ENCODE measurements around the gene RWDD1. TPM values are rescaled to one million over a fixed set of nuclear protein-coding genes. Genes with fewer than 3 reads are reported as not detected.

The RWDD1 gene
- total RNA-seq, 1 experiment from 2014 or later, result 52.3 TPM

GRCh38 chr6:116572162-116572561, 858 bp downstream of the RWDD1 start:
- no peak for DNase-seq (ENCODE audit: low spot score)
- H3K4me1 ChIP-seq (ENCODE audit: insufficient read depth, low read length, poor library complexity, severe bottlenecking), result peaks cover 23% of the 10 kb centered on the region
- ChIA-PET POLR2A (ENCODE audit: low non-redundant PET) (interaction anchor here (0.7 to 1.1 kb wide), 2 partner anchors 61 to 293 kb away, joined by 4 to 6 read pairs; partner anchors contain the start of gene CALHM5), CTCF (interaction anchor here (1.2 kb wide), 1 partner anchor 303 kb away, joined by 6 read pairs; no protein-coding TSS in a partner anchor)
- peak overlapping the region; percentile 91 for H3K27ac ChIP-seq (ENCODE audit: low read depth, low read length, poor library complexity, severe bottlenecking)
- no peaks in the 10 kb centered on the region for H3K9me3 ChIP-seq (ENCODE audit: low read depth, low read length, poor library complexity, severe bottlenecking)
- H3K4me3 ChIP-seq (ENCODE audit: low read depth, low read length, poor library complexity, severe bottlenecking), result peak overlapping the region; percentile 75
- peaks cover 9% of the 10 kb centered on the region for H3K36me3 ChIP-seq (ENCODE audit: insufficient read depth, low read length, poor library complexity, severe bottlenecking)
- intact Hi-C loops (cut with micrococcal nuclease; ENCODE audit: unreplicated experiment), result no loop called here
- BruUV-seq (replicated peaks), result no TSS peak
- no peaks in the 10 kb centered on the region for H3K27me3 ChIP-seq (replicated peaks; ENCODE audit: insufficient read depth, low read depth, low read length, poor library complexity)
- TF ChIP-seq EZH2 (IDR thresholded peaks at IDR 0.05; ENCODE audit: borderline replicate concordance, low read depth, low read length, poor library complexity, severe bottlenecking) (no peak), CTCF (conservative IDR thresholded peaks at IDR 0.05; ENCODE audit: low read depth, low read length) (no peak)

GRCh38 chr6:116575227-116575626, 3.9 kb downstream of the RWDD1 start:
- Histone ChIP-seq H3K27ac (ENCODE audit: low read depth, low read length, poor library complexity, severe bottlenecking) (no peak overlapping the region), H3K4me3 (ENCODE audit: low read depth, low read length, poor library complexity, severe bottlenecking) (no peak overlapping the region), H3K36me3 (ENCODE audit: insufficient read depth, low read length, poor library complexity, severe bottlenecking) (peaks cover 9% of the 10 kb centered on the region), H3K4me1 (ENCODE audit: insufficient read depth, low read length, poor library complexity, severe bottlenecking) (peaks cover 18% of the 10 kb centered on the region), H3K27me3 (replicated peaks; ENCODE audit: insufficient read depth, low read depth, low read length, poor library complexity) (no peaks in the 10 kb centered on the region), H3K9me3 (ENCODE audit: low read depth, low read length, poor library complexity, severe bottlenecking) (no peaks in the 10 kb centered on the region)
- intact Hi-C loops (cut with micrococcal nuclease; ENCODE audit: unreplicated experiment), result no loop called here
- no peak for TF ChIP-seq EZH2 (IDR thresholded peaks at IDR 0.05; ENCODE audit: borderline replicate concordance, low read depth, low read length, poor library complexity, severe bottlenecking)
- no peak for TF ChIP-seq CTCF (conservative IDR thresholded peaks at IDR 0.05; ENCODE audit: low read depth, low read length)
- BruUV-seq (replicated peaks), result no TSS peak
- ChIA-PET POLR2A (ENCODE audit: low non-redundant PET) (no interaction called here), CTCF (no interaction called here)
- peak; percentile 77 for DNase-seq (ENCODE audit: low spot score)

GRCh38 chr6:116577486-116577885, 6.2 kb downstream of the RWDD1 start:
- no peak for DNase-seq (ENCODE audit: low spot score)
- no TSS peak for BruUV-seq (replicated peaks)
- CTCF ChIA-PET, result no interaction called here
- no peaks in the 10 kb centered on the region for H3K9me3 ChIP-seq (ENCODE audit: low read depth, low read length, poor library complexity, severe bottlenecking)
- peaks cover 16% of the 10 kb centered on the region for H3K4me1 ChIP-seq (ENCODE audit: insufficient read depth, low read length, poor library complexity, severe bottlenecking)
- no peaks in the 10 kb centered on the region for H3K27me3 ChIP-seq (replicated peaks; ENCODE audit: insufficient read depth, low read depth, low read length, poor library complexity)
- POLR2A ChIA-PET (ENCODE audit: low non-redundant PET), result no interaction called here
- intact Hi-C loops (cut with micrococcal nuclease; ENCODE audit: unreplicated experiment), result no loop called here
- H3K4me3 ChIP-seq (ENCODE audit: low read depth, low read length, poor library complexity, severe bottlenecking), result no peak overlapping the region
- TF ChIP-seq CTCF (conservative IDR thresholded peaks at IDR 0.05; ENCODE audit: low read depth, low read length) (no peak), EZH2 (IDR thresholded peaks at IDR 0.05; ENCODE audit: borderline replicate concordance, low read depth, low read length, poor library complexity, severe bottlenecking) (no peak)
- no peak overlapping the region for H3K27ac ChIP-seq (ENCODE audit: low read depth, low read length, poor library complexity, severe bottlenecking)
- peaks cover 11% of the 10 kb centered on the region for H3K36me3 ChIP-seq (ENCODE audit: insufficient read depth, low read length, poor library complexity, severe bottlenecking)

Data from A673 (cell line).